Measurements from ENCODE around the gene CNOT6L. TPM values are rescaled to one million over a fixed set of nuclear protein-coding genes. Genes with fewer than 3 reads are reported as not detected.

The CNOT6L gene
- total RNA-seq, 1 experiment from 2014 or later, result 14.5 TPM

DNA sequence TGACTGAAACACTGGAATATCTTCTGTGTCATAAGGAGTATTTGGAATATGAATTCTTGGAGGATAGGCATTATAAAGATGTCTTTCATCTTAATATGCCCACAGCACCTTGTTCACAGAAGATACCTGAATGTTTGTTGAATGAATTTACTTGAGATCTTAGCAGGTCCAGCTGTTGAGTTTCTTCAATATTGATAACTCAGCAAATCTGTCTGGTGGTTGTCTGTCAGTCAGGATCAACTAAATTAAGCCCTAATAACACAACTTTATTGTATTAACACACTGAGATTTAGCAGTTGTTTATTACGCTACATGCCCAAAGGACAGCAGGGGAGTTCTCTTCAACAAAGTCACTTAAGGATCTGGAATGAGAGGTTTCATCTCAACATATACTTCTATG, 106.5 kb downstream of the CNOT6L start:
- Mint-ChIP-seq H3K4me3 (no peak overlapping the region), H3K4me1 (peaks cover 28 to 32% of the 10 kb centered on the region in 2 experiments), H3K27ac (no peak overlapping the region), H3K9me3 (no peaks in the 10 kb centered on the region), H3K36me3 (ENCODE audit: insufficient read depth in 1 of 3, low read depth in 3 of 3) (no peaks in the 10 kb centered on the region), H3K27me3 (ENCODE audit: low read depth) (no peaks in the 10 kb centered on the region)
- Histone ChIP-seq H3K56ac (ENCODE audit: insufficient read length, low read depth, low read length) (no peak overlapping the region), H3K4ac (ENCODE audit: low read depth, low read length) (no peak overlapping the region), H3K9me3 (ENCODE audit: control insufficient read depth, low read depth, low read length) (no peaks in the 10 kb centered on the region), H3K14ac (ENCODE audit: insufficient read depth, low read length) (no peak overlapping the region), H3K4me2 (ENCODE audit: insufficient read depth, insufficient read length, low read length) (no peak overlapping the region), H3K27me3 (ENCODE audit: insufficient read depth, low read length) (no peaks in the 10 kb centered on the region), H2BK5ac (ENCODE audit: insufficient read length, low read length) (no peak overlapping the region), H2BK12ac (ENCODE audit: insufficient read length, low read depth, low read length) (no peak overlapping the region), H3K79me1 (ENCODE audit: insufficient read depth, low read depth, low read length, poor library complexity, severe bottlenecking) (no peaks in the 10 kb centered on the region), H3K18ac (ENCODE audit: insufficient read length, low read depth, low read length) (no peak overlapping the region), H4K91ac (ENCODE audit: insufficient read length, low read depth, low read length) (no peak overlapping the region), H3K23me2 (ENCODE audit: insufficient read length, low read depth, low read length, poor library complexity, severe bottlenecking) (no peaks in the 10 kb centered on the region), H3K4me1 (ENCODE audit: insufficient read depth, low read length) (peaks cover 6% of the 10 kb centered on the region; the same call in 1 of the 2 replicates), H4K8ac (replicated peaks; ENCODE audit: insufficient read length, low read depth, low read length) (no peak overlapping the region), H2BK15ac (ENCODE audit: low read depth, low read length) (no peak overlapping the region), H2AFZ (ENCODE audit: low read length) (no peak overlapping the region), H3K79me2 (ENCODE audit: insufficient read depth, low read length) (no peaks in the 10 kb centered on the region), H2BK120ac (ENCODE audit: low read depth, low read length, poor library complexity, severe bottlenecking) (no peak overlapping the region), H3K9ac (ENCODE audit: extremely low read depth, insufficient read length, low read length) (no peak overlapping the region), H3K23ac (ENCODE audit: insufficient read length, low read depth, low read length) (no peak overlapping the region), H4K5ac (ENCODE audit: insufficient read length, low read depth, low read length) (no peak overlapping the region), H2AK5ac (ENCODE audit: insufficient read length, low read length) (no peak overlapping the region), H2BK20ac (ENCODE audit: low read depth, low read length, poor library complexity, severe bottlenecking) (no peak overlapping the region), H4K20me1 (ENCODE audit: control insufficient read depth, insufficient read depth, insufficient read length) (no peaks in the 10 kb centered on the region), H3K27ac (ENCODE audit: insufficient read length, low read depth, low read length) (no peak overlapping the region), H3T11ph (ENCODE audit: low read length) (no peak overlapping the region)
- no CpG with 5 or more reads among the region's 1 CpG for WGBS (ENCODE audit: extremely low coverage, insufficient read length, low lambda C conversion rate)
- no peak for DNase-seq
- TF ChIP-seq, protein P1, sequence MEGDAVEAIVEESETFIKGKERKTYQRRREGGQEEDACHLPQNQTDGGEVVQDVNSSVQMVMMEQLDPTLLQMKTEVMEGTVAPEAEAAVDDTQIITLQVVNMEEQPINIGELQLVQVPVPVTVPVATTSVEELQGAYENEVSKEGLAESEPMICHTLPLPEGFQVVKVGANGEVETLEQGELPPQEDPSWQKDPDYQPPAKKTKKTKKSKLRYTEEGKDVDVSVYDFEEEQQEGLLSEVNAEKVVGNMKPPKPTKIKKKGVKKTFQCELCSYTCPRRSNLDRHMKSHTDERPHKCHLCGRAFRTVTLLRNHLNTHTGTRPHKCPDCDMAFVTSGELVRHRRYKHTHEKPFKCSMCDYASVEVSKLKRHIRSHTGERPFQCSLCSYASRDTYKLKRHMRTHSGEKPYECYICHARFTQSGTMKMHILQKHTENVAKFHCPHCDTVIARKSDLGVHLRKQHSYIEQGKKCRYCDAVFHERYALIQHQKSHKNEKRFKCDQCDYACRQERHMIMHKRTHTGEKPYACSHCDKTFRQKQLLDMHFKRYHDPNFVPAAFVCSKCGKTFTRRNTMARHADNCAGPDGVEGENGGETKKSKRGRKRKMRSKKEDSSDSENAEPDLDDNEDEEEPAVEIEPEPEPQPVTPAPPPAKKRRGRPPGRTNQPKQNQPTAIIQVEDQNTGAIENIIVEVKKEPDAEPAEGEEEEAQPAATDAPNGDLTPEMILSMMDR (conservative IDR thresholded peaks at IDR 0.05), result no peak

Data from H9 (cell line).